Measurements from ENCODE around the gene DYNLRB1.

DNA sequence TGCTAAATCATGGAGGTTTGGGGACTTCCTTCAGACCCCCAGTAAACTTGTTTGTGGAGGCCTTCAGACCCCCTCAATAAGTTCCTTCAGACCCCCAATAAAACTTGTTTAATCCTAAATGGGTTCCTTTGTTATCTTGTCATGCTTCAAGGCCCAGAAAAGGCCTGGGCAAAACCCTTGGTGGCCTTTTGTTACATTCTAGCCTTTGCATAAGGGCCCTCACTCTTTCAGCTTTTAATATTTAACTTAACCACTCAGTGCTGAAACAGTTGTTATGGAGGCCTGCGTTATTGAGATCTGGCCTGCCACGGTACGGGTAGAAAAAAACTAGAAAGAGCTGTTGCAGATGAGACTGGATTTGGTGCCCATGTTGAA lies 4.3 kb upstream of the DYNLRB1 start:
- TF ChIP-seq, protein P1, sequence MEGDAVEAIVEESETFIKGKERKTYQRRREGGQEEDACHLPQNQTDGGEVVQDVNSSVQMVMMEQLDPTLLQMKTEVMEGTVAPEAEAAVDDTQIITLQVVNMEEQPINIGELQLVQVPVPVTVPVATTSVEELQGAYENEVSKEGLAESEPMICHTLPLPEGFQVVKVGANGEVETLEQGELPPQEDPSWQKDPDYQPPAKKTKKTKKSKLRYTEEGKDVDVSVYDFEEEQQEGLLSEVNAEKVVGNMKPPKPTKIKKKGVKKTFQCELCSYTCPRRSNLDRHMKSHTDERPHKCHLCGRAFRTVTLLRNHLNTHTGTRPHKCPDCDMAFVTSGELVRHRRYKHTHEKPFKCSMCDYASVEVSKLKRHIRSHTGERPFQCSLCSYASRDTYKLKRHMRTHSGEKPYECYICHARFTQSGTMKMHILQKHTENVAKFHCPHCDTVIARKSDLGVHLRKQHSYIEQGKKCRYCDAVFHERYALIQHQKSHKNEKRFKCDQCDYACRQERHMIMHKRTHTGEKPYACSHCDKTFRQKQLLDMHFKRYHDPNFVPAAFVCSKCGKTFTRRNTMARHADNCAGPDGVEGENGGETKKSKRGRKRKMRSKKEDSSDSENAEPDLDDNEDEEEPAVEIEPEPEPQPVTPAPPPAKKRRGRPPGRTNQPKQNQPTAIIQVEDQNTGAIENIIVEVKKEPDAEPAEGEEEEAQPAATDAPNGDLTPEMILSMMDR (IDR thresholded peaks at IDR 0.05; ENCODE audit: extremely low read depth in 1 of 2, insufficient read depth in 1 of 2, low read depth in 1 of 2, low read length in 2 of 2): no peak
- TF ChIP-seq EZH2 (IDR thresholded peaks at IDR 0.05; ENCODE audit: borderline replicate concordance, low read depth, low read length, severe bottlenecking): no peak
- TF ChIP-seq POLR2AphosphoS5 (IDR thresholded peaks at IDR 0.05; ENCODE audit: insufficient read depth, low read depth, low read length): no peak
- TF ChIP-seq, protein P2, sequence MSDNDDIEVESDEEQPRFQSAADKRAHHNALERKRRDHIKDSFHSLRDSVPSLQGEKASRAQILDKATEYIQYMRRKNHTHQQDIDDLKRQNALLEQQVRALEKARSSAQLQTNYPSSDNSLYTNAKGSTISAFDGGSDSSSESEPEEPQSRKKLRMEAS (IDR thresholded peaks at IDR 0.05; ENCODE audit: insufficient read depth, insufficient read length): no peak
- no peak for TF ChIP-seq JUN (IDR thresholded peaks at IDR 0.05; ENCODE audit: borderline replicate concordance, insufficient read depth, insufficient read length, low read depth)
- TF ChIP-seq POLR2A (IDR thresholded peaks at IDR 0.05; ENCODE audit: low read depth, low read length): no peak
